ENCODE data around the gene FDX1. TPM values are rescaled to one million over a fixed set of nuclear protein-coding genes. Genes with fewer than 3 reads are reported as not detected.

The FDX1 gene
- total RNA-seq, 3 donors from 2014 or later, result 18.7 to 24.3 (median 19.0) TPM

DNA sequence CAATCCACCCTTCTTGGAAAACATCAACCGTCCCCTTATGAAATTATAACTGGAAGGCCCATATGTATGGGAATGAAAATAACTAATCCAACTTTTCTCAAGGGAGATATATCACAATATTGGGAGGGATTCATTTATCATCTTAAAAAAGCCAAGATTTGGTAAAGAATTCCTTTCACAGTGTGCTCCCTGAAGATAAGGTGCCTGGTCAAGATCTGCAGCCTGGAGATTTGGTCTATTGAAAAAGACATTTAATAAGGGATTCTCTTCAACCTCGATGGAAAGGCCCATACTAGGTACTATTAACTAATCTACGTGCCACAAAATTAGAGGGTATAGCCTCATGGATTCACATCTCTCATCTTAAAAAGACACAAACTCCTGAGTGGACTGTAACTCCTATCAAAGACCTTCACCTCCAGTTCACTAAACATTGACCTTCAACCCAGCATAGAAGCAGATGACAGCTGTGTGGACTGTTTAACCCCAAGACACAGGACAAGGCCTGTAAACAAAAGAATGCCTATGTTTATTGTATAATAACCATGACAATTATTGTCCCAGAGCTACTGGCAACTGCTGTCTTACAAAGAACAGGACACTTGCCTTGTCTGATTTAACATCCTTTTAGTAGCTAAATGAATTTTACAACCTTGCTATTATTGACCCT, 4.8 kb upstream of the FDX1 start:
- ATAC-seq, result no peak
- Histone ChIP-seq H3K36me3 (ENCODE audit: low read depth) (no peaks in the 10 kb centered on the region), H3K9me3 (no peaks in the 10 kb centered on the region), H3K4me1 (ENCODE audit: low read depth) (peaks cover 4% of the 10 kb centered on the region), H3K4me3 (no peak overlapping the region)
- TF ChIP-seq, protein P1, sequence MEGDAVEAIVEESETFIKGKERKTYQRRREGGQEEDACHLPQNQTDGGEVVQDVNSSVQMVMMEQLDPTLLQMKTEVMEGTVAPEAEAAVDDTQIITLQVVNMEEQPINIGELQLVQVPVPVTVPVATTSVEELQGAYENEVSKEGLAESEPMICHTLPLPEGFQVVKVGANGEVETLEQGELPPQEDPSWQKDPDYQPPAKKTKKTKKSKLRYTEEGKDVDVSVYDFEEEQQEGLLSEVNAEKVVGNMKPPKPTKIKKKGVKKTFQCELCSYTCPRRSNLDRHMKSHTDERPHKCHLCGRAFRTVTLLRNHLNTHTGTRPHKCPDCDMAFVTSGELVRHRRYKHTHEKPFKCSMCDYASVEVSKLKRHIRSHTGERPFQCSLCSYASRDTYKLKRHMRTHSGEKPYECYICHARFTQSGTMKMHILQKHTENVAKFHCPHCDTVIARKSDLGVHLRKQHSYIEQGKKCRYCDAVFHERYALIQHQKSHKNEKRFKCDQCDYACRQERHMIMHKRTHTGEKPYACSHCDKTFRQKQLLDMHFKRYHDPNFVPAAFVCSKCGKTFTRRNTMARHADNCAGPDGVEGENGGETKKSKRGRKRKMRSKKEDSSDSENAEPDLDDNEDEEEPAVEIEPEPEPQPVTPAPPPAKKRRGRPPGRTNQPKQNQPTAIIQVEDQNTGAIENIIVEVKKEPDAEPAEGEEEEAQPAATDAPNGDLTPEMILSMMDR (IDR thresholded peaks at IDR 0.05), result no peak
- no peak for DNase-seq
- intact Hi-C loops (cut with DNase I, micrococcal nuclease), result no loop called here

DNA sequence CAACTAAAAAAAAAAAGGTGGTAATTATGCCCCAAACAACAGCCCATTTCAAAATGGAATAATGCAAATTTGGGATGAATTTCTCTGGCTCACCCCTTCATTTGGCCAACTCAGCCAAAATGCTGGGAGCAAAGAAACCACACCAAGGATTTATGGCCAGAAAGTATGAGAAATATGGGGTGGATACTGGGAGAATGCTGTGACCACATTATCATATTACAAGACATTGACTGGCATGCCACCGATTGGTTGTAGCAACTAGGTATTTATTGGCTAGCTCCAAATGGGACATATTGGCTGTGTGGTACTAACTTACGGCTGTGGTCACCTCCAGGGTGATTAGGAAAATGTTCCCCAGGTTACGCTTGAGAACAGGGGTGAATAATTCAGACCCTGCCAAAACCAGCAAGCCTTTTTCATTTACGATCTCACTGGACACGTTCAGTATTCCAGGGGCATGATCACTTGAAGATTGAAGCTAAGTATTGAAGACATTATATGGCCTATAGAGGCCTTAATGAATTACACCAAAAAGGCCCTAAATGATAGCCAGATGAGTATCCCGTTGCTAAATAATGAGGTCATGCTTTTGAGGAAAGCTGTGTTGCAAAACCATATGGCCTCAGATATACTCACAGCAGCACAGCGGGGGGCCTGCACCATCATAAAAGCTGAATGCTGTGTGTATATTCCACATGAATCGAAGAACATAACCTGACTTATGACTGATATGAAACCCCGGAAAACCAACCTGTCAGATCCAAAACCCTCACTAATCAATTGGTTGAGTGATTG, 3.8 kb upstream of the FDX1 start:
- H3K4me1 ChIP-seq (ENCODE audit: low read depth), result peaks cover 4% of the 10 kb centered on the region
- no peak for DNase-seq

DNA sequence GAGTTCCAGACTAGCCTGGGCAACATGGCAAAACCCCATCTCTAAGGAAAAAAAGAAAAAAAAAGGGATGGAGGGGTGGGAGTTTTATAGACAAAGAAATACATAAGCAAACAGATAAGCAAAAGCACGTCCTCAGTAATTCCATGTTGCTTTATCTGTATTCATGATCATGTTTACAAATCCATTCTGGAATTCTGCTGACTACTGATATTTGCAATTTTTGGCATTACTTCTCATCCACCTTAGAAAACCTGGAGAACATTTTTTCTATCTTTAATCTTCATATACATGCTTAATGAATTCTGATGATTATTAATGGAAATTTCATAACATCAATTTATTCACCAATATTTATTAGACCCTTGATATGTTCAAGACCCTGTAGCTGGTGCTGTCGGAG, 1.7 kb upstream of the FDX1 start:
- no peaks in the 10 kb centered on the region for H3K9me3 ChIP-seq
- no peak overlapping the region for H3K4me3 ChIP-seq
- ATAC-seq (no peak), DNase-seq (no peak)
- H3K4me1 ChIP-seq (ENCODE audit: low read depth), result peaks cover 17% of the 10 kb centered on the region
- TF ChIP-seq, protein P1 (IDR thresholded peaks at IDR 0.05), result no peak
- intact Hi-C loops (cut with DNase I, micrococcal nuclease), result no loop called here
- H3K36me3 ChIP-seq (ENCODE audit: low read depth), result no peaks in the 10 kb centered on the region

More for the DNA sequence above, 3.8 kb upstream of the FDX1 start:
- intact Hi-C loops (cut with DNase I, micrococcal nuclease), result no loop called here
- H3K9me3 ChIP-seq, result no peaks in the 10 kb centered on the region
- no peaks in the 10 kb centered on the region for H3K36me3 ChIP-seq (ENCODE audit: low read depth)
- no peak for ATAC-seq
- TF ChIP-seq, protein P1 (IDR thresholded peaks at IDR 0.05), result no peak
- H3K4me3 ChIP-seq, result no peak overlapping the region

DNA sequence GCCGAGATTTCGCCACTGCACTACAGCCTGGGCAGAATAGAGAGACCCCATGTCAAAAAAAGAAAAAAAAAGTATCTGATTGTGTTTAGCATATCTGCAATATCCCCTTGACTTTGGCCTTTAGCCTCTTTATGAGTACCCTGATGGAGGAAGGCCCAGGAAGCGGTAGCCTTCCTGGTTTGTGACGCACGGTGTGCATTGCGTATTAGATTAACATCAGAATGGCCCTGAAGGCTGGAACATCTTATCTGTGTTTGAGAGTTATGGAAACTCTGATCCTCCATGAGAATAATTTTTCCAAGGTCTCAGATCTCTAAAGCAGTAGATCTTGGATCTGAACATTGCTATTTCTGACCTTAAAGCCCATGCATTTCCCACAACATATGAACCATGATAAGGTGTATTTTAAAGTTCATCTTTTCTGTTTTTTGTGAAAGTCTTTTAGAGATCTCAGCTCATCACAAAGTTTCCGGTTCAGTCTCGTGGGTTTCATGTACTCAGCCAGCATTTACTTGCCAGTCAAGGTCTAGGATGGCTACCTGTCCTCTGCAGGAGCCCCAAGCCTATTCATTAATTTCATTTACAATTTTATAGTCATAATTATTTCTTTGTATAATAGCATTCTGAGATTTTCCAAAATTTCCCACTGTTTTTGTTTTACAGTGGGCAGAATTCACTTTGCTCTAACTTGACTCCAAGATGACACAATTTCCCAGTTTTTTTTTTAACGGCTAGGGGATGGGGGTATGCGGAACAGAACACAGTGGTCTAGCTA, 605 bp upstream of the FDX1 start:
- TF ChIP-seq, protein P1 (IDR thresholded peaks at IDR 0.05), result no peak
- intact Hi-C loops (cut with DNase I, micrococcal nuclease), result no loop called here
- ATAC-seq (no peak), DNase-seq (no peak)
- Histone ChIP-seq H3K4me3 (no peak overlapping the region), H3K9me3 (no peaks in the 10 kb centered on the region), H3K36me3 (ENCODE audit: low read depth) (no peaks in the 10 kb centered on the region), H3K4me1 (ENCODE audit: low read depth) (peaks cover 17% of the 10 kb centered on the region)

DNA sequence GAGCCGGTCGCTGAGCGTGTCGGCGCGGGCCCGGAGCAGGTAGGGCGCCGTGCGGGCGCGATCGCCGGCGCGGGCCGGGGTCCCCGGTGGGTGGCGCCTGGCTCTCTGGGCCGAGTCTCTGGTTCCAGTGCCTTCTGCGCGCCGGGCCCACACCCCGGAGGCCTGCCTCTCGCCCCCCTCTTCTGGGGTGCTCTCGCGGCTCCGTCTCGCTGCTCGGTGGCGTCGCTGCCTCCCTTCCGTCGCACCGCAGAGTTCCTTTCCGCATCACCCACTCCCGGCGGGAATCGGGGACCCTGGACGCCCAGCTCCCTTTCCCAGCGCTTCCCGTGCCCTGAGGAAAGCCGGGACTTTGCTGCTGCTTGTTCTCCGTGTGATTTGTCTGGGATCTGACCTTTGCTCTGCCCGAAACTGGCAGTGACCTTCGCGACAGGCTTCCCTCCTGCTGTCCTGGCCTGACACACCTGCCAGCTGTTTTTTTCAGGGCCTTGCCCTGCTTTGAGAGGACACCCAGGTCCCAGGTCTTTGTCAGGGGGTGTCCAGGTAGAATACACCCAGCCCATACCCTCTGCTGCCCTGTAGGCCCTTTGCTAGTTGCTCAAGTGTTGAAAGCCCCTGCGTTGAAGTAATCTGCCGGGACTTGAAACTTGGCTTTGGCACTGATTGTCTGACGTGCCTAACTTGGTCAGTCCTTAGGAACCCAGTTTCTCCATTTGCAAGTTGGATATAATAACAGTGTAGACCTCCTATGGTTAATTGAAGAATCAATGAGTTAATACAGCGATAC, 711 bp downstream of the FDX1 start:
- no peaks in the 10 kb centered on the region for H3K36me3 ChIP-seq (ENCODE audit: low read depth)
- DNase-seq (peak; percentile 65 to 74 (median 69)), ATAC-seq (peak; percentile 69)
- peaks cover 17% of the 10 kb centered on the region for H3K4me1 ChIP-seq (ENCODE audit: low read depth)
- no peaks in the 10 kb centered on the region for H3K9me3 ChIP-seq
- intact Hi-C loops (cut with DNase I, micrococcal nuclease), result loop anchor here in 1 of 2 donors (5.0 kb wide), 1 partner anchor 228 kb away; no protein-coding TSS in a partner anchor
- peak overlapping the region; percentile 87 for H3K4me3 ChIP-seq
- TF ChIP-seq, protein P1 (IDR thresholded peaks at IDR 0.05), result no peak
